Heart left ventricle (tissue), 16 donors: Measurements from ENCODE around the gene PARS2. TPM values are rescaled to one million over a fixed set of nuclear protein-coding genes. Genes with fewer than 3 reads are reported as not detected.

ENCODE experiments used
- ATAC-seq, 4 donors: fragments of 200-7000 bp; cut with Tn5 transposase; one replicate each; pipeline ENCODE4 v1.9.1; 2020 to 2022; ENCODE audit warnings: moderate library complexity in 4 of 4, mild to moderate bottlenecking in 3 of 4, moderate number of reproducible peaks in 1 of 4
- DNase-seq, 5 donors: peaks; one replicate each; pipeline ENCODE4 v3.0.0-alpha.2; 2020
- H3K27ac ChIP-seq, 12 donors: fragments of 200-600 bp; sonication (generic) in 4 of 12; one replicate each; pipeline versions ENCODE4 v1.5.0 to v1.8.0; 2016 to 2022; ENCODE audit warnings: mild to moderate bottlenecking in 2 of 12
- H3K27me3 ChIP-seq, 9 donors: fragments of 200-600 bp; sonication (generic) in 2 of 9; one replicate each; pipeline versions ENCODE4 v1.5.1 to v1.8.0; 2016 to 2022; ENCODE audit warnings: mild to moderate bottlenecking in 3 of 9
- H3K36me3 ChIP-seq, 9 donors: fragments of 200-600 bp; sonication (generic) in 2 of 9; one replicate each; pipeline versions ENCODE4 v1.5.0 to v1.8.0; 2018 to 2022; ENCODE audit warnings: mild to moderate bottlenecking in 2 of 9
- H3K4me1 ChIP-seq, 12 donors: fragments of 200-600 bp; sonication (generic) in 4 of 12; one replicate each; pipeline versions ENCODE4 v1.5.0 to v1.8.0; 2016 to 2022; ENCODE audit warnings: mild to moderate bottlenecking in 3 of 12
- H3K4me3 ChIP-seq, 12 donors: fragments of 200-600 bp; sonication (generic) in 4 of 12; one replicate each; pipeline versions ENCODE4 v1.5.0 to v1.8.0; 2017 to 2022; ENCODE audit warnings: mild to moderate bottlenecking in 9 of 12, moderate library complexity in 4 of 12
- H3K9me3 ChIP-seq, 12 donors: fragments of 200-600 bp; sonication (generic) in 4 of 12; one replicate each; pipeline versions ENCODE4 v1.5.0 to v1.8.0; 2016 to 2022; ENCODE audit warnings: mild to moderate bottlenecking in 1 of 12
- CTCF ChIP-seq, 12 donors: fragments of 200-600 bp; sonication (generic) in 4 of 12; IDR thresholded peaks; one replicate each; pipeline versions ENCODE4 v1.5.0 to v1.8.0; 2018 to 2022; ENCODE audit warnings: antibody characterized with exemption in 12 of 12, mild to moderate bottlenecking in 5 of 12
- POLR2A ChIP-seq, 2 donors: fragments of 450-650 bp; IDR thresholded peaks; one replicate each; pipeline ENCODE4 v1.6.1; 2017; ENCODE audit warnings: antibody characterized with exemption in 2 of 2, mild to moderate bottlenecking in 2 of 2, moderate library complexity in 2 of 2
- WGBS, 4 donors: extraction: QIAGEN DNeasy Blood & Tissue Kit in 2 of 4; methylation state at CpG; one replicate each; pipeline versions ENCODE4 v1.1.5 to v1.1.7; 2013 to 2018; 5-methylcytosine and 5-hydroxymethylcytosine counted together
- intact Hi-C, 10 donors: fragments of 100-400 bp; cut with DNase I; formaldehyde crosslinking; loops; one replicate each; pipeline versions ENCODE4 v1.11.1 to v1.14.2; 2022
- polyA plus RNA-seq, 2 donors: library from polyadenylated mRNA; stranded (reverse); fragments of 200-250 nt; gene quantifications; one replicate each; pipeline ENCODE4 v1.2.3, GENCODE V29; 2013
- total RNA-seq, 9 donors: library from RNA; depleted of rRNA in 2 of 9; stranded (reverse); fragments of >200 nt in 2 of 9; fragmentation: NEBNext Ultra II Directional in 3 of 9; extraction: Animal tissue kit (Norgen Biotek cat#: 25700) in 3 of 9; gene quantifications; one replicate each; pipeline versions ENCODE4 v1.1.0 to v1.2.4, GENCODE V29; 2016 to 2023
- donor health status: ischemic (EF 13 %, LVEDD 7.1; RV severe dilation, severe dysfunction).
- donor health status: healthy with polysubstance abuse.
- donor health status: DM: no; HTN: yes; CAD: no.
- donor health status: DM: no; HTN: no; CAD: no.
- donor health status: ischemic (EF 25% LVEDD 6.9; RV normal size, moderate dysfunction).
- donor health status: ischemic (EF 25% LVEDD 5.7; RV mildly dilated, moderate dysfunction).
- donor health status: healthy.
- donor health status: DM: yes; HTN: yes; CAD: no.
- donor health status: ischemic (EF 35%, LVEDD 5.7; RV mildly dilated, moderate dysfunction).
- donor health status: nonischemic (EF 11% LVEDD 7.7; RV severe dilation, severe dysfunction).
- donor health status: DM: yes; HTN: yes; CAD: no.
- donor health status: PGD.
- donor health status: ischemic (EF 29% LVEDD 5.4; RV normal size, mild dysfunction).
- donor health status: nonischemic (EF 23%, LVEDD 6.1; RV moderate dilation, normal function).

The PARS2 gene
- total and polyA plus RNA-seq, 11 donors = 1.7 to 7.7 (median 4.7) TPM

- H3K4me3 ChIP-seq = no peak overlapping the region
- DNase-seq (no peak), ATAC-seq (no peak)
- intact Hi-C loops = loop anchor here in 5 of 10 donors (5.0 to 10.0 kb wide), 4 partner anchors 132 to 737 kb away; no protein-coding TSS in a partner anchor
- WGBS, 4 donors = 68 to 90% (median 82%) methylated on average over 5 to 6 of the region's 6 CpGs
- no peaks in the 10 kb centered on the region for H3K9me3 ChIP-seq
- no peaks in the 10 kb centered on the region for H3K36me3 ChIP-seq
- H3K27ac ChIP-seq = no peak overlapping the region
- no peak for TF ChIP-seq CTCF (IDR thresholded peaks at IDR 0.05)
- TF ChIP-seq POLR2A (IDR thresholded peaks at IDR 0.05) = no peak
- H3K4me1 ChIP-seq = peaks cover 0 to 15% (median 5%) of the 10 kb centered on the region in 12 donors
- H3K27me3 ChIP-seq = peaks cover 0 to 44% (median 19%) of the 10 kb centered on the region in 9 donors
Observed at GRCh38 chr1:54804471-54805132, 40.3 kb upstream of the PARS2 start.

GRCh38 chr1:54803761-54804470, 39.6 kb upstream of the PARS2 start:
- intact Hi-C loops = loop anchor here in 5 of 10 donors (10.0 kb wide), 2 partner anchors 309 to 729 kb away; no protein-coding TSS in a partner anchor
- Histone ChIP-seq H3K36me3 (no peaks in the 10 kb centered on the region), H3K4me3 (no peak overlapping the region), H3K27me3 (peaks cover 0 to 45% (median 19%) of the 10 kb centered on the region in 9 donors), H3K4me1 (peaks cover 0 to 18% (median 5%) of the 10 kb centered on the region in 12 donors), H3K9me3 (no peaks in the 10 kb centered on the region), H3K27ac (no peak overlapping the region)
- ATAC-seq (no peak), DNase-seq (peak in 1 of 5 donors; percentile 3)
- no peak for TF ChIP-seq POLR2A (IDR thresholded peaks at IDR 0.05)
- TF ChIP-seq CTCF (IDR thresholded peaks at IDR 0.05) = no peak
- WGBS, 4 donors = 47 to 76% (median 62%) methylated on average over 4 of the region's 4 CpGs

GRCh38 chr1:54800899-54801759, 36.8 kb upstream of the PARS2 start, which contains the start of gene TTC22:
Gene TTC22 (minus strand): TSS chr1:54801323. CDS start chr1:54801163, 160 bp downstream.
- peaks cover 0 to 45% (median 19%) of the 10 kb centered on the region in 9 donors for H3K27me3 ChIP-seq
- no peak for TF ChIP-seq POLR2A (IDR thresholded peaks at IDR 0.05)
- TF ChIP-seq CTCF (IDR thresholded peaks at IDR 0.05) = peak in 8 of 12 donors; percentile 10 to 37 (median 26)
- 9 to 16% (median 12%) methylated on average over 39 to 58 of the region's 58 CpGs for WGBS, 4 donors
- H3K27ac ChIP-seq = peak within 1 kb of the TSS in 2 of 12 donors; percentile 43 to 49
- H3K36me3 ChIP-seq = no peaks in the 10 kb centered on the region
- intact Hi-C loops = loop anchor here in 5 of 10 donors (10.0 kb wide), 2 partner anchors 306 to 726 kb away; no protein-coding TSS in a partner anchor
- peak; percentile 47 to 78 (median 68) for ATAC-seq
- peaks cover 0 to 21% (median 5%) of the 10 kb centered on the region in 12 donors for H3K4me1 ChIP-seq
- H3K9me3 ChIP-seq = no peaks in the 10 kb centered on the region
- peak within 1 kb of the TSS in 11 of 12 donors; percentile 0 to 61 (median 38) for H3K4me3 ChIP-seq
- no peak for DNase-seq
